ENCODE data around the gene CFAP97. TPM values are rescaled to one million over a fixed set of nuclear protein-coding genes. Genes with fewer than 3 reads are reported as not detected.

The CFAP97 gene
- polyA plus RNA-seq, 1 experiment = 51.1 TPM

DNA sequence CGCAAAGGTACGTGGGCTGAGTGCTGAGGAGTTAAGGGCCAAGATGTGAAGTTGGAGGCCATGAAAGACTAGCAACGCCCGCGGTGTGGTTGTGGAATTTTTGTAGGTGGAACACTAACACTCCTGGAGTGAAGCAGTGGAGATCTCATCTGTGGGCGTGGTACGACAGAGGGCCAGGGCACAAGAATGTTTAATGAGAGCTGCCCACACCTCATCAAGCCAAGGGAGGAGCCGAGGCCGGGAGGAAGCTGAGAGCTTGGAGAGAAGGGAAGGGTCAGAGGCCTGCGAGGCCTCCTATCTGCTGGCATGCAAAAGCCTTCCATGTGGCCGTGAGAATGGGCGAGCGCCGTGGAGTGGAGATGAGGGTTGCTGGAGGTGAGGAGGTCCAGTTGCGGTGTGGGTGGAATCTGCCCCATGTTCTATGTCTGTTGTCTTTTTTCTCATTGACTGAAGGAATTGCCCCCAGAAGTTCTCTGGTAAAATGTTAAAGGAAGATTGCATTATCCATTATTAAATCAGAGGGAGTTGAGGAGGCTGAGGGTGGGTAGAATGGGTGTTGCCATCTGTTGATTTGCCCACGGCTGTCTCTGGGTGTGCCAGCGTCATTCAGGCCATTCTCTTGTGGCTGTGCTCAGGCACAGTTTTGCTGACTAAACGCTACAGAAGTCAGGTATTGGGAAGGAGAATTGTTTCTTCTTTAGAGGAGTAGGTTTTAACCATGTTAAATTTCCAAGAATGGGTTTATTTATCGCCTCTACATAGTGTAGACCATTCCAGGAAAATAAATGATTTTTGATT, 25.4 kb upstream of the CFAP97 start:
- H3K4me3 ChIP-seq (ENCODE audit: low read depth, low read length) = no peak overlapping the region
- H3K27ac ChIP-seq (ENCODE audit: low read depth, low read length) = peak overlapping the region; percentile 31
- TF ChIP-seq, protein P1, sequence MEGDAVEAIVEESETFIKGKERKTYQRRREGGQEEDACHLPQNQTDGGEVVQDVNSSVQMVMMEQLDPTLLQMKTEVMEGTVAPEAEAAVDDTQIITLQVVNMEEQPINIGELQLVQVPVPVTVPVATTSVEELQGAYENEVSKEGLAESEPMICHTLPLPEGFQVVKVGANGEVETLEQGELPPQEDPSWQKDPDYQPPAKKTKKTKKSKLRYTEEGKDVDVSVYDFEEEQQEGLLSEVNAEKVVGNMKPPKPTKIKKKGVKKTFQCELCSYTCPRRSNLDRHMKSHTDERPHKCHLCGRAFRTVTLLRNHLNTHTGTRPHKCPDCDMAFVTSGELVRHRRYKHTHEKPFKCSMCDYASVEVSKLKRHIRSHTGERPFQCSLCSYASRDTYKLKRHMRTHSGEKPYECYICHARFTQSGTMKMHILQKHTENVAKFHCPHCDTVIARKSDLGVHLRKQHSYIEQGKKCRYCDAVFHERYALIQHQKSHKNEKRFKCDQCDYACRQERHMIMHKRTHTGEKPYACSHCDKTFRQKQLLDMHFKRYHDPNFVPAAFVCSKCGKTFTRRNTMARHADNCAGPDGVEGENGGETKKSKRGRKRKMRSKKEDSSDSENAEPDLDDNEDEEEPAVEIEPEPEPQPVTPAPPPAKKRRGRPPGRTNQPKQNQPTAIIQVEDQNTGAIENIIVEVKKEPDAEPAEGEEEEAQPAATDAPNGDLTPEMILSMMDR (IDR thresholded peaks at IDR 0.05; ENCODE audit: low read depth, low read length) = no peak
- ChIA-PET CTCF (no interaction called here), POLR2A (no interaction called here)
- H3K9me3 ChIP-seq (ENCODE audit: control insufficient read depth, insufficient read depth, low read length) = no peaks in the 10 kb centered on the region
- no peaks in the 10 kb centered on the region for H3K27me3 ChIP-seq (ENCODE audit: control insufficient read depth, insufficient read depth, low read length)
- no peak for DNase-seq (ENCODE audit: low read depth, low spot score)

DNA sequence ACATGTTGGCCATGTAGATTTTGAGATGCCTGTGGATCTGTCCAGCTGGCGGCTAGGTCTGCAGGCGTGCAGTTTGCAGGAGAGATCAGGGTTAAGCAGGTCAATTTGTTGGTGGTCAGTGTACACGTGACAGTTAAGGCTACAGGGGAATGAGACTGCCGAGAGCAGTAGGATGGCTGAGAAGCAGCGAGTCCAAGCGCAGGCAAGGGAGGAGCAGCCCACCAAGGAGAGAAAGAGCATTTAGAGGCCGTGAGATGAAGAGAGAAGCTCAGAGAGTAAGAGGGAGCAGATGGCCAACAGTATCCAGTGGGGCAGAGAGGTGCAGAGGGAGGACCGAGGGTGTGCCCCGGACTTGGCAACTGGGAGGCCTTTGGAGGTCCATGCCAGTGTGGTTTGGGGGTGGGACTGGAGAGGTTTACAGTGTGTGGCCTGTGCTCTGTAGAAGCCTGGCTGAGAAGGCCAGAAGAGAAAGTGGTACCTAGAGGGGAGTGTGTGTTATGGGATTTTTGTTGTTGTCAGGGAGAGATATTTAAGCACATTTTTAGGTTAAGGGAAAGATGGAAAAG, 24.0 kb upstream of the CFAP97 start:
- Histone ChIP-seq H3K4me3 (ENCODE audit: low read depth, low read length) (no peak overlapping the region), H3K9me3 (ENCODE audit: control insufficient read depth, insufficient read depth, low read length) (no peaks in the 10 kb centered on the region), H3K27me3 (ENCODE audit: control insufficient read depth, insufficient read depth, low read length) (no peaks in the 10 kb centered on the region), H3K27ac (ENCODE audit: low read depth, low read length) (no peak overlapping the region)
- ChIA-PET CTCF (no interaction called here), POLR2A (no interaction called here)
- no peak for DNase-seq (ENCODE audit: low read depth, low spot score)
- TF ChIP-seq, protein P1 (IDR thresholded peaks at IDR 0.05; ENCODE audit: low read depth, low read length) = no peak

DNA sequence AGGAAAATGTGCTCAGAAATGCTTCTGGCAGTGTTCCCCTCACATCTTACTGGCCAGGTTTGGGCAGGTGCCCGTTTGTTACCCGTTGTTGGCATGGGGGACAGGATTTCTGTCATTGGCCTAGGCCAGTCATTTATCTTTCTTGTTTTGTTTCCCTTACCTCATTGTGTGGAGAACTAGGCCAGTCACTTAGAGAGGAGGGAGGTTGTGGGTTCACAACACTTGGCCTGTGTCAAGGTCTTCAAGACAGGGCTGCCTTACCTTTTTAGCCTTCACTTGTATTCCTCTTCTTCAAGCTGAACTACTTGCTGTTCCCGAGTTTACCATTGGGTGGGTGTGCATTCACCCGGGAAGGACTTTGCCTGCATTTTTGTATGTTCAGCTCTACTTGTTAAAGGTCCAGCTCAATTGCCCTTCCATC, 23.3 kb upstream of the CFAP97 start:
- no peak for DNase-seq (ENCODE audit: low read depth, low spot score)
- CTCF ChIA-PET = interaction anchor here (0.5 kb wide), 1 partner anchor 41 kb away, joined by 7 read pairs; no protein-coding TSS in a partner anchor

DNA sequence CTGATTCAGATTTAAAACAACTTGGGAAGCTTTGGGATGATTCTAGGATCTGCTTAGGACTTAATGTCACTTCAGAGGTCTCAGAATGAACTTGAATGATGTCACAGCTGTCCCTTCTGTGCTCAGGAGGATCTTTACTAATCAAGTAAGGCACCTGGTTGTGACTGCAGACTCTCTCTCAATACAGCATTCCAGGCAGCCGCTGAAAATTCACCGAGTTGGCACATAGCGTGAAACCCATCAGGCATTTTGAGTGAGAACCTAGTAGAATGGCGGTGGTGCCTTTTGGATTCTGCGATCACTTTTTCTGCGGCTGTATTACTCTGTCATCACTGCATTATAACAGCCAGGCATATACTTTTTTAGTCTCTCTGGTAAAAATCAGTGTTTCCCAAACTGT, 22.1 kb upstream of the CFAP97 start:
- Histone ChIP-seq H3K4me3 (ENCODE audit: low read depth, low read length) (no peak overlapping the region), H3K27ac (ENCODE audit: low read depth, low read length) (no peak overlapping the region), H3K9me3 (ENCODE audit: control insufficient read depth, insufficient read depth, low read length) (no peaks in the 10 kb centered on the region), H3K27me3 (ENCODE audit: control insufficient read depth, insufficient read depth, low read length) (no peaks in the 10 kb centered on the region)
- TF ChIP-seq, protein P1 (IDR thresholded peaks at IDR 0.05; ENCODE audit: low read depth, low read length) = no peak
- POLR2A ChIA-PET = no interaction called here
- CTCF ChIA-PET = no interaction called here
- DNase-seq (ENCODE audit: low read depth, low spot score) = no peak

More for the DNA sequence above, 23.3 kb upstream of the CFAP97 start:
- TF ChIP-seq, protein P1 (IDR thresholded peaks at IDR 0.05; ENCODE audit: low read depth, low read length) = peak; percentile 41
- Histone ChIP-seq H3K27ac (ENCODE audit: low read depth, low read length) (peak overlapping the region; percentile 39), H3K27me3 (ENCODE audit: control insufficient read depth, insufficient read depth, low read length) (no peaks in the 10 kb centered on the region), H3K9me3 (ENCODE audit: control insufficient read depth, insufficient read depth, low read length) (no peaks in the 10 kb centered on the region), H3K4me3 (ENCODE audit: low read depth, low read length) (no peak overlapping the region)
- POLR2A ChIA-PET = no interaction called here

DNA sequence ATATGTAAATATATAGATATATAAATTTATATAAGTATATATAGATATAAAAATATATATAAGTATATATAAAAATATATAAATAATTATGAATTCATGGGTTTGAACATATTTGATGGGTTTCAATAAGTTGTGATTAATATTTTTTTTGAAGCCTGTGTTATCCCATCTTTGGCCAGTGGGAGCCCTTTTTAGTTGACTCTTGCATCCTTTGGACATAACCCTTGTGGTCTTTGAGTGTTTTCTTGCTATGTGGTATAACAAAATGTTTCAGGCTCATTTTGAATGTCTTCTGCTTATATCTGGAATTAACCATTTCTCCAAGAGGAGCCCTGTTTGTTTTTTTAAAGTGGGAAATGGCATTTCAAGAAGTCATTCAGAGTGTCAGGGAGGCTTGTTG, 20.8 kb upstream of the CFAP97 start:
- CTCF ChIA-PET = no interaction called here
- Histone ChIP-seq H3K27me3 (ENCODE audit: control insufficient read depth, insufficient read depth, low read length) (no peaks in the 10 kb centered on the region), H3K27ac (ENCODE audit: low read depth, low read length) (no peak overlapping the region), H3K4me3 (ENCODE audit: low read depth, low read length) (no peak overlapping the region), H3K9me3 (ENCODE audit: control insufficient read depth, insufficient read depth, low read length) (no peaks in the 10 kb centered on the region)
- POLR2A ChIA-PET = no interaction called here
- TF ChIP-seq, protein P1 (IDR thresholded peaks at IDR 0.05; ENCODE audit: low read depth, low read length) = peak; percentile 33
- DNase-seq (ENCODE audit: low read depth, low spot score) = no peak

Data from AG04450 (cell line).